C4-2B (cell line): Measurements from ENCODE around the gene LMF1.

Source experiments
- H3K27ac ChIP-seq: fragments of 450-650 bp; 2 replicates; pipeline ENCODE4 v1.5.1; 2017
- CTCF ChIP-seq: fragments of 450-650 bp; conservative IDR thresholded peaks from 2 replicates; pipeline ENCODE4 v1.5.1; 2017; ENCODE audit warnings: mild to moderate bottlenecking
- ZFX ChIP-seq: fragments of 450-650 bp; IDR thresholded peaks from 2 replicates; pipeline ENCODE4 v1.6.1; 2017

Gene LMF1

GRCh38 chr16:830107-830870 lies 140.5 kb downstream of the LMF1 start:
- H3K27ac ChIP-seq: no peak overlapping the region
- TF ChIP-seq CTCF (no peak), ZFX (no peak)

GRCh38 chr16:828891-829290 lies 141.9 kb downstream of the LMF1 start:
- TF ChIP-seq CTCF (no peak), ZFX (no peak)
- no peak overlapping the region for H3K27ac ChIP-seq

GRCh38 chr16:827513-827912 lies 143.3 kb downstream of the LMF1 start:
- TF ChIP-seq ZFX: no peak
- TF ChIP-seq CTCF: no peak
- no peak overlapping the region for H3K27ac ChIP-seq

DNA sequence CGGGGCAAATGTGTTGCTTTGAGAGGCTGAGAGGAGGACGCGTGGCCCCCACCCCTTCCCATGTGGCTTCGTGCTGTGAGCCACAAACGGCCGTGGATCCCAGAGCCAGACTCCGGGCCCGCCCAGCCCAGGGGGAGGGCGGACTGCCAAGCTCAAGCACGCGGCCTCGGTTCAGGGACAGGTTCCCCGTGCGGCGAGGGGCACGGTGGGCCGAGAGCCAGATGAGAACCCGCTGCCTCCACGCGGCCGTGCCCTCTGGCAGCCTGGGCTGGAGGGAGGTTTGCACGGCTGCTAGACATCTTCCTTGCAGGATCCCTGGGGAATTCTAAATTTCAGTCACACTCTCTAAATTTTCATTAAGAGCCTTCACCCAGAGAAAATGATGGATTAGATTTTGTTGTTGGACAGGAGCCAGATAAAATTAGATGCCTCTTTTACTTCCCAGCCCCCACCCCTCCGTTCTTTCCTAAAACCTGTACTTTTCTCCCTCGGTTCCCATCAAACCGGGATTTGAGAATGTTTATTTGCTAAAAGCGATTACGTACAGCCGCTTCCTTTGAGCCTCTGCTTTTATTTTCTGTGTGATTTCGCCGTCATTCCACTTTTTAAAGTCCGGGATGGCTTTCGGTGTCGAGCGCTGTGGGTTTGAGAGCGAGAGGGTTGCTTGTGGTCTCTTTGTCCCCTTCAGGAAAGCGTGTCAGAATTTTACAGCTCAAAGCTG lies 145.3 kb downstream of the LMF1 start:
- TF ChIP-seq CTCF (no peak), ZFX (no peak)
- no peak overlapping the region for H3K27ac ChIP-seq

- no peak for TF ChIP-seq CTCF
- no peak for TF ChIP-seq ZFX
- H3K27ac ChIP-seq: no peak overlapping the region
Observed at GRCh38 chr16:824601-825000, 146.2 kb downstream of the LMF1 start.

GRCh38 chr16:824194-824593 lies 146.6 kb downstream of the LMF1 start:
- TF ChIP-seq CTCF (no peak), ZFX (no peak)
- H3K27ac ChIP-seq: no peak overlapping the region

GRCh38 chr16:822909-823297 lies 147.9 kb downstream of the LMF1 start:
- no peak overlapping the region for H3K27ac ChIP-seq
- TF ChIP-seq CTCF: no peak
- no peak for TF ChIP-seq ZFX
